Right lobe of liver (tissue), 4 donors: ENCODE measurements around the gene METTL17.

Experiments
- CTCF ChIP-seq, 4 donors: fragments of 200-600 bp in 3 of 4; fragments of 450-650 bp in 1 of 4; IDR thresholded peaks; one replicate each; pipeline versions ENCODE4 v1.5.1 to v1.8.0; 2016 to 2022; ENCODE audit warnings: antibody characterized with exemption in 4 of 4, mild to moderate bottlenecking in 2 of 4
- POLR2A ChIP-seq: fragments of 450-650 bp; IDR thresholded peaks from one replicate; pipeline ENCODE4 v1.6.1; 2017; ENCODE audit warnings: antibody characterized with exemption, mild to moderate bottlenecking
- donor health status: DM: no; HTN: no; CAD: no.
- donor health status: DM: no; HTN: no; CAD: no.
- donor health status: DM: no; HTN: yes; CAD: no.

- TF ChIP-seq CTCF (IDR thresholded peaks at IDR 0.05) (no peak), POLR2A (no peak)
These were observed 54.3 kb downstream of the METTL17 start for GRCh38 chr14:21043974-21044618.
